ES-I3 (cell line): Measurements from ENCODE around the gene ATP1B2.
A peak's percentile ranks its signal among the peaks of the same experiment; 100 is the strongest.

ENCODE experiments used
- H3K36me3 ChIP-seq: 2 replicates; pipeline ENCODE4 v1.6.1; 2013; ENCODE audit warnings: mild to moderate bottlenecking, low read length, control low read depth, moderate library complexity; ENCODE audit not compliant: insufficient read depth
- H3K4me1 ChIP-seq: 2 replicates; pipeline ENCODE4 v1.6.1; 2013; ENCODE audit warnings: mild to moderate bottlenecking, control low read depth, low read length; ENCODE audit not compliant: insufficient read depth
- H3K9ac ChIP-seq: 2 replicates; pipeline ENCODE4 v1.6.1; 2013; ENCODE audit warnings: low read depth, mild to moderate bottlenecking, low read length, moderate library complexity
- H3K9me3 ChIP-seq: 2 replicates; pipeline ENCODE4 v1.6.1; 2013; ENCODE audit warnings: mild to moderate bottlenecking, low read length, moderate library complexity; ENCODE audit not compliant: control insufficient read depth, insufficient read depth

Gene ATP1B2

GRCh38 chr17:7651097-7651664, 455 bp downstream of the ATP1B2 start:
- Histone ChIP-seq H3K36me3 (no peaks in the 10 kb centered on the region), H3K9me3 (no peaks in the 10 kb centered on the region), H3K9ac (peak overlapping the region; percentile 55), H3K4me1 (peaks cover 15% of the 10 kb centered on the region; the same call in 1 of the 2 replicates)

GRCh38 chr17:7651665-7652387, 1.1 kb downstream of the ATP1B2 start:
- H3K9ac ChIP-seq, result peak overlapping the region; percentile 55
- no peaks in the 10 kb centered on the region for H3K9me3 ChIP-seq
- H3K4me1 ChIP-seq, result peaks cover 19% of the 10 kb centered on the region; the same call in 1 of the 2 replicates
- H3K36me3 ChIP-seq, result no peaks in the 10 kb centered on the region

DNA sequence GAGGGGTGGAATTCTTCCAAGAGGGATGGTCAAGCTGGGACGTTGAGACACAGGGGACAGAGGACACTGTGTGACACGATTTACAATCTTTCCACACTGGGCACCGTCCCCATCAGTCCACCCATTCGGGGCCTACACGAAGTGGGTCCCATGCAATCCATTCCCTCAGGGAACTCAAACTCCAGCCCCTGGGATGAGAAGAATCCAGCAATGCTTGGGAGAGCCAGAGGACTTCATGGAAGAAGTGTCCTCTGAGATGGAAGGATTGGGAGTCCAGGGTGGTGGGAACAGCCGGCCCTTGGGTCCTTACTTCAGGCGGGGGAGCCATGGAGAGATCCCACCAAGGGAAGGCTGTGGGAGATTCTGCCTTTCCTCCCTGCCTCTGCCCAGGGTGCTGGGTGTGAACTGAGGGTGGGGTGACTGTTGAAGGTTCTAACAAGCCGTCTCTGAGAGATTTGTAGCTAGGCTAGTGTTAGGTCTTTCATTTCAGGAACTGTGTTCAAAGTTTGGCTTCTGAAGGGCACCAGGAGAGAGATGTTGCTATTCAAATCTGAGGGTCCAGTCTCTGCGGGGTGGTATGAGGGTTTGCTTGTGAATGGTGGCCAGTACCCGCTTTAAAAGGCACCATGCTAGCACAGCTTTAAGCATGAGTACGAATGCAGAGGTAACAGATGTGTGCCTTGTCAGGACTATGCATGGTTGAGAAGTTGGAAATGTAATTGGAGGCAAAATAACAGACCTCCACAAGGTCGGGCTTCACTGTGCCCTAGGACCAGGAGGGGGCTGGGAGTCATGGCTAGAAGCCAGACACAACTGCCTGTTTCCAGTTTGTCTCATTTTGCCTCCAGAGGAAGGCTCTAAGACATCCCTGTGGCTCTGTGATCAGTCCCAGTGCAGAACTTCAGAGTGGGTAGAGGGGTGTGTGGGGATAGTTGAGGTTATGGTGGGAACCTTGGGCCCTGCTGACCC, 1.9 kb downstream of the ATP1B2 start:
- H3K4me1 ChIP-seq, result peaks cover 21% of the 10 kb centered on the region
- no peaks in the 10 kb centered on the region for H3K9me3 ChIP-seq
- H3K9ac ChIP-seq, result no peak overlapping the region; the same call in 1 of the 2 replicates
- H3K36me3 ChIP-seq, result no peaks in the 10 kb centered on the region

DNA sequence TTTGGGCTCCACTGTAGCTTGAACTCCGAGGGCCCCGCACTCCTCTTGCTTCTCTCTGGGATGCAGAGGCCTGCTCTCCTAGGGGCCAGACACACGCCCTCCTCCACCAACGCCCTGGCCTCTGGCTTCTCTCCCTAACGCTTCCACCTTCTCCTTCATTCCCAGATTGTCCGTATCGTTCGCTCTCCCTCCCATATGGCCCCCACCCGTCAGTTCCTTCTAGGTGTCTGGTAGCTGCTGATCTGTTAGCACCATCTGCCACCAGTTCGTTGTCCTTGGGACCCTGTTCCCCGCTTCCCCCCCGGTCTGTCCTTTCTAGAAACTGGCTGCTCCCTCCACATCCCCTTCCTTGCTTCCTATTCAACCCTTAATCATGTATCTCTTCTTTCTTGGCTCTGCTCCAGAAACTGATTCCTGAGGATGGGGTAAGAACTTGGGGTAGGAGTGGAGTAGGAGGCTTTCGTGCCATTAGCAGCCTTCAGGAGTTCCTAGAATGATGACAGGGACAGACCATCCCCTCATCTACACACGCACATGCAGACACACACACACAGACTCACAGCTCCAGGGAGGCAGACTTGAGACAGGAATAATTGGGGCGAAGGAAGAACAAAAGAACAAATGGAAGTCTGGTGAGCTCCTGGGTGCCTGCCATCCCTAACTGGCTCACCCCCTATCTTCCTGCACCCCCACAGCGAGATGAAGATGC, 4.3 kb downstream of the ATP1B2 start:
- Histone ChIP-seq H3K4me1 (peaks cover 22% of the 10 kb centered on the region), H3K36me3 (no peaks in the 10 kb centered on the region), H3K9me3 (no peaks in the 10 kb centered on the region), H3K9ac (no peak overlapping the region)

GRCh38 chr17:7655541-7655840, 4.8 kb downstream of the ATP1B2 start:
- Histone ChIP-seq H3K4me1 (peaks cover 21% of the 10 kb centered on the region), H3K9me3 (no peaks in the 10 kb centered on the region), H3K36me3 (no peaks in the 10 kb centered on the region), H3K9ac (no peak overlapping the region)

DNA sequence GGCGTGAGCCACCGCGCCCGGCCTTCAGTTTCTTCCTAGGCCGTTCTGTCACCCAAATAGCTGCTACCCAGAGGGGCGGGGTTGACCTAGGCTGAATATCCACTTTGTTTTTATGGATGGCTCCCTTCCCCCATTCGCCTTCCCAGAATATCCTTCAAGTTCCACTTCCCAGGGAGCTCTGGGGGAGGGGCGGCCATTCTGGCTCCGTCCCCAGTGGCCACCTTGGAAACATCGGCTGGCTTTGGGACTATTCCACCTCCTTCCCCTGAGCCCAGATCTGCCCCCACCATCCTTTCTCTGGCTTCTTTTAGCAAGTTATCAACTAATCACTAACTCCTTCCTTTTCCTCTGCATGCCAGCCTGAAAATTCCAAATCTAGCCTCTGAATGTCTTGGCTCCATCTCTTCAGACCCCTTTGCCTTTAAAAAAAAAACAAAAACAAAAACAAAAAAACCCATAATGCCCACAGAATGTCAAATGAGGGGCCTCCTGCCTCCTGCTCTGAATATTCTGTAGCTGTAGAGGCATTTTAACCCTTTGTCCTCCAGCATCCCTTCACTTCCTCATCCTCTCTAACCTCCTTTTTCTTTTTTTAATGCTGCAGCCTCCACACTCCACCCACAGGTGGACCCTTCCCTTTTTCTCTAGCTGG, 6.4 kb downstream of the ATP1B2 start:
- no peaks in the 10 kb centered on the region for H3K9me3 ChIP-seq
- no peaks in the 10 kb centered on the region for H3K36me3 ChIP-seq
- H3K4me1 ChIP-seq, result peaks cover 21% of the 10 kb centered on the region
- H3K9ac ChIP-seq, result peak overlapping the region; percentile 24; the same call in 1 of the 2 replicates

GRCh38 chr17:7667656-7668406, 17.1 kb downstream of the ATP1B2 start:
- Histone ChIP-seq H3K9ac (no peak overlapping the region), H3K36me3 (peaks cover 18% of the 10 kb centered on the region), H3K4me1 (no peaks in the 10 kb centered on the region), H3K9me3 (no peaks in the 10 kb centered on the region)

- H3K9ac ChIP-seq, result no peak overlapping the region
Observed at GRCh38 chr17:7668482-7668881, 17.8 kb downstream of the ATP1B2 start.

GRCh38 chr17:7673239-7673638, 22.5 kb downstream of the ATP1B2 start:
- no peak overlapping the region for H3K9ac ChIP-seq
- peaks cover 9% of the 10 kb centered on the region for H3K9me3 ChIP-seq
- peaks cover 18% of the 10 kb centered on the region; the same call in 1 of the 2 replicates for H3K4me1 ChIP-seq
- H3K36me3 ChIP-seq, result peaks cover 41% of the 10 kb centered on the region

More at GRCh38 chr17:7668482-7668881, 17.8 kb downstream of the ATP1B2 start:
- Histone ChIP-seq H3K36me3 (peaks cover 24% of the 10 kb centered on the region), H3K9me3 (0 out of 2 replicates have a peak, but pooled peaks cover 3% of the 10 kb centered on the region), H3K4me1 (no peaks in the 10 kb centered on the region)

DNA sequence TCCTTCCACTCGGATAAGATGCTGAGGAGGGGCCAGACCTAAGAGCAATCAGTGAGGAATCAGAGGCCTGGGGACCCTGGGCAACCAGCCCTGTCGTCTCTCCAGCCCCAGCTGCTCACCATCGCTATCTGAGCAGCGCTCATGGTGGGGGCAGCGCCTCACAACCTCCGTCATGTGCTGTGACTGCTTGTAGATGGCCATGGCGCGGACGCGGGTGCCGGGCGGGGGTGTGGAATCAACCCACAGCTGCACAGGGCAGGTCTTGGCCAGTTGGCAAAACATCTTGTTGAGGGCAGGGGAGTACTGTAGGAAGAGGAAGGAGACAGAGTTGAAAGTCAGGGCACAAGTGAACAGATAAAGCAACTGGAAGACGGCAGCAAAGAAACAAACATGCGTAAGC, 24.2 kb downstream of the ATP1B2 start:
- Histone ChIP-seq H3K9ac (no peak overlapping the region), H3K4me1 (peaks cover 18% of the 10 kb centered on the region; the same call in 1 of the 2 replicates), H3K36me3 (peaks cover 36% of the 10 kb centered on the region), H3K9me3 (peaks cover 9% of the 10 kb centered on the region)

GRCh38 chr17:7676533-7676932, 25.8 kb downstream of the ATP1B2 start:
- peaks cover 9% of the 10 kb centered on the region for H3K9me3 ChIP-seq
- no peak overlapping the region; the same call in 1 of the 2 replicates for H3K9ac ChIP-seq
- H3K36me3 ChIP-seq, result peaks cover 35% of the 10 kb centered on the region
- H3K4me1 ChIP-seq, result peaks cover 18% of the 10 kb centered on the region; the same call in 1 of the 2 replicates

- Histone ChIP-seq H3K36me3 (peaks cover 30% of the 10 kb centered on the region), H3K9ac (no peak overlapping the region; the same call in 1 of the 2 replicates), H3K9me3 (peaks cover 9% of the 10 kb centered on the region), H3K4me1 (peaks cover 18% of the 10 kb centered on the region; the same call in 1 of the 2 replicates)
Observed at GRCh38 chr17:7677388-7678067, 26.8 kb downstream of the ATP1B2 start.
